Esophagus squamous epithelium (tissue), 5 donors: ENCODE results near the gene PANK1. TPM values are rescaled to one million over a fixed set of nuclear protein-coding genes. Genes with fewer than 3 reads are reported as not detected.
"Not testable (repeated sequence)": the region's sequence is repeated elsewhere in the genome, so short reads cannot be mapped to it uniquely, and the experiment has no call there.

Experiments
- DNase-seq: peaks from one replicate; lab custom pipeline; 2025; lab: John Stamatoyannopoulos, UW
- H3K27ac ChIP-seq, 4 donors: fragments of 200-600 bp; sonication (generic); one replicate each; pipeline ENCODE4 v1.5.1; 2016 to 2019; ENCODE audit warnings: mild to moderate bottlenecking in 1 of 4
- H3K27me3 ChIP-seq, 4 donors: fragments of 200-600 bp; sonication (generic); 1 replicate in 3 of 4; 2 replicates in 1 of 4; pipeline versions ENCODE4 v1.5.1 to v1.6.0; 2017 to 2021; ENCODE audit warnings: antibody characterized with exemption in 1 of 4
- H3K36me3 ChIP-seq, 3 donors: fragments of 200-600 bp; sonication (generic); one replicate each; pipeline ENCODE4 v1.5.1; 2016 to 2019
- H3K4me1 ChIP-seq, 3 donors: fragments of 200-600 bp; sonication (generic); one replicate each; pipeline ENCODE4 v1.5.1; 2017 to 2019
- H3K4me3 ChIP-seq, 4 donors: fragments of 200-600 bp; sonication (generic); 1 replicate in 3 of 4; 2 replicates in 1 of 4; pipeline ENCODE4 v1.5.1; 2016 to 2019; ENCODE audit warnings: mild to moderate bottlenecking in 2 of 4, moderate library complexity in 1 of 4
- H3K9me3 ChIP-seq, 3 donors: fragments of 200-600 bp; sonication (generic); one replicate each; pipeline ENCODE4 v1.5.1; 2016 to 2019
- CTCF ChIP-seq, 6 experiments: fragments of 450-650 bp in 4 of 6; fragments of 200-600 bp in 2 of 6; sonication (generic) in 2 of 6; IDR thresholded peaks; one replicate each; pipeline ENCODE4 v1.5.1; 2016 to 2019; ENCODE audit warnings: antibody characterized with exemption in 6 of 6, mild to moderate bottlenecking in 4 of 6, moderate library complexity in 4 of 6
- POLR2A ChIP-seq, 4 donors: fragments of 450-650 bp; IDR thresholded peaks; one replicate each; pipeline ENCODE4 v1.6.1; 2017; ENCODE audit warnings: antibody characterized with exemption in 4 of 4, mild to moderate bottlenecking in 4 of 4, moderate library complexity in 3 of 4
- WGBS, 2 donors: methylation state at CpG; one replicate each; pipeline ENCODE4 v1.1.5; 2018; 5-methylcytosine and 5-hydroxymethylcytosine counted together
- intact Hi-C: fragments of 100-400 bp; cut with DNase I; formaldehyde crosslinking; loops from one replicate; pipeline ENCODE4 v1.15.0; 2022
- total RNA-seq, 4 donors: library from RNA; depleted of rRNA; stranded (reverse); fragments of >200 nt; gene quantifications; one replicate each; pipeline ENCODE4 v1.1.0, GENCODE V29; 2016
- donor health status: DM: yes; HTN: yes; CAD: no.

PANK1 gene
- total RNA-seq, 4 donors from 2014 or later: 5.8 to 12.6 (median 7.9) TPM

- Histone ChIP-seq H3K27me3 (no peaks in the 10 kb centered on the region), H3K4me3 (no peak overlapping the region), H3K4me1 (peaks cover 0 to 19% (median 0%) of the 10 kb centered on the region in 3 donors), H3K36me3 (no peaks in the 10 kb centered on the region), H3K27ac (no peak overlapping the region), H3K9me3 (no peaks in the 10 kb centered on the region)
- intact Hi-C loops: no loop called here
- no peak for DNase-seq
- 72 to 84% methylated on average over 2 of the region's 2 CpGs for WGBS, 2 donors
- TF ChIP-seq POLR2A (IDR thresholded peaks at IDR 0.05) (no peak), CTCF (IDR thresholded peaks at IDR 0.05) (no peak)
Measured at GRCh38 chr10:89547853-89548513, 97.1 kb downstream of the PANK1 start.

GRCh38 chr10:89546651-89547050, 98.4 kb downstream of the PANK1 start:
- H3K27me3 ChIP-seq, H3K9me3 ChIP-seq, H3K36me3 ChIP-seq, DNase-seq, intact Hi-C loops, H3K27ac ChIP-seq, H3K4me3 ChIP-seq: not testable (repeated sequence)
- 70 to 86% methylated on average over 1 of the region's 1 CpG for WGBS, 2 donors
- H3K4me1 ChIP-seq: peaks cover 0 to 18% (median 0%) of the 10 kb centered on the region in 3 donors

- Histone ChIP-seq H3K4me3 (no peak overlapping the region), H3K36me3 (no peaks in the 10 kb centered on the region), H3K27ac (no peak overlapping the region), H3K9me3 (no peaks in the 10 kb centered on the region), H3K27me3 (peaks cover 0 to 21% (median 0%) of the 10 kb centered on the region in 4 donors), H3K4me1 (peaks cover 0 to 2% (median 0%) of the 10 kb centered on the region in 3 donors)
- WGBS, 2 donors: 77 to 79% methylated on average over 3 of the region's 3 CpGs
- TF ChIP-seq POLR2A (IDR thresholded peaks at IDR 0.05) (no peak), CTCF (IDR thresholded peaks at IDR 0.05) (no peak)
- DNase-seq: no peak
- intact Hi-C loops: no loop called here
Measured at GRCh38 chr10:89543841-89544240, 101.2 kb downstream of the PANK1 start.

GRCh38 chr10:89540420-89540949, 104.6 kb downstream of the PANK1 start:
- intact Hi-C loops: no loop called here
- H3K4me1 ChIP-seq: peaks cover 0 to 7% (median 2%) of the 10 kb centered on the region in 3 donors

GRCh38 chr10:89537364-89537763, 107.7 kb downstream of the PANK1 start:
- no peak overlapping the region for H3K27ac ChIP-seq

More at GRCh38 chr10:89540420-89540949, 104.6 kb downstream of the PANK1 start:
- Histone ChIP-seq H3K36me3 (no peaks in the 10 kb centered on the region), H3K4me3 (no peak overlapping the region), H3K27me3 (peaks cover 0 to 49% (median 0%) of the 10 kb centered on the region in 4 donors), H3K9me3 (no peaks in the 10 kb centered on the region), H3K27ac (no peak overlapping the region)
- 63 to 72% methylated on average over 4 of the region's 4 CpGs for WGBS, 2 donors
- no peak for DNase-seq
- no peak for TF ChIP-seq CTCF (IDR thresholded peaks at IDR 0.05)
- no peak for TF ChIP-seq POLR2A (IDR thresholded peaks at IDR 0.05)

More at GRCh38 chr10:89537364-89537763, 107.7 kb downstream of the PANK1 start:
- no peak overlapping the region for H3K4me3 ChIP-seq
- no peaks in the 10 kb centered on the region for H3K36me3 ChIP-seq
- no peak for DNase-seq
- WGBS, 2 donors: 62 to 70% methylated on average over 1 of the region's 1 CpG
- intact Hi-C loops: no loop called here
- peaks cover 0 to 81% (median 6%) of the 10 kb centered on the region in 4 donors for H3K27me3 ChIP-seq
- TF ChIP-seq CTCF (IDR thresholded peaks at IDR 0.05) (no peak), POLR2A (IDR thresholded peaks at IDR 0.05) (no peak)
- H3K4me1 ChIP-seq: peaks cover 8 to 21% (median 11%) of the 10 kb centered on the region in 3 donors
- no peaks in the 10 kb centered on the region for H3K9me3 ChIP-seq
